ENCODE results near the gene HCST.

- TF ChIP-seq POLR2A (IDR thresholded peaks at IDR 0.05) = no peak
- TF ChIP-seq, protein P1, sequence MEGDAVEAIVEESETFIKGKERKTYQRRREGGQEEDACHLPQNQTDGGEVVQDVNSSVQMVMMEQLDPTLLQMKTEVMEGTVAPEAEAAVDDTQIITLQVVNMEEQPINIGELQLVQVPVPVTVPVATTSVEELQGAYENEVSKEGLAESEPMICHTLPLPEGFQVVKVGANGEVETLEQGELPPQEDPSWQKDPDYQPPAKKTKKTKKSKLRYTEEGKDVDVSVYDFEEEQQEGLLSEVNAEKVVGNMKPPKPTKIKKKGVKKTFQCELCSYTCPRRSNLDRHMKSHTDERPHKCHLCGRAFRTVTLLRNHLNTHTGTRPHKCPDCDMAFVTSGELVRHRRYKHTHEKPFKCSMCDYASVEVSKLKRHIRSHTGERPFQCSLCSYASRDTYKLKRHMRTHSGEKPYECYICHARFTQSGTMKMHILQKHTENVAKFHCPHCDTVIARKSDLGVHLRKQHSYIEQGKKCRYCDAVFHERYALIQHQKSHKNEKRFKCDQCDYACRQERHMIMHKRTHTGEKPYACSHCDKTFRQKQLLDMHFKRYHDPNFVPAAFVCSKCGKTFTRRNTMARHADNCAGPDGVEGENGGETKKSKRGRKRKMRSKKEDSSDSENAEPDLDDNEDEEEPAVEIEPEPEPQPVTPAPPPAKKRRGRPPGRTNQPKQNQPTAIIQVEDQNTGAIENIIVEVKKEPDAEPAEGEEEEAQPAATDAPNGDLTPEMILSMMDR (IDR thresholded peaks at IDR 0.05) = no peak
- TF ChIP-seq POLR2AphosphoS5 (IDR thresholded peaks at IDR 0.05; ENCODE audit: insufficient read depth in 1 of 2, low read depth in 1 of 2) = peak; percentile 38 to 43
These were observed 22.5 kb upstream of the HCST start for GRCh38 chr19:35879770-35880317.
